Breast epithelium (tissue), 4 donors: ENCODE measurements around the gene CNTNAP2. TPM values are rescaled to one million over a fixed set of nuclear protein-coding genes. Genes with fewer than 3 reads are reported as not detected.

Experiments
- DNase-seq, 2 donors: peaks; one replicate each; pipeline ENCODE4 v3.0.0-alpha.2; 2019; ENCODE audit warnings: low spot score in 2 of 2
- H3K27ac ChIP-seq, 2 donors: fragments of 200-600 bp; sonication (generic) in 1 of 2; one replicate each; pipeline ENCODE4 v1.5.1; 2016 to 2019; ENCODE audit warnings: mild to moderate bottlenecking in 1 of 2
- H3K27me3 ChIP-seq, 2 donors: fragments of 200-600 bp; sonication (generic) in 1 of 2; one replicate each; pipeline versions ENCODE4 v1.5.1 to v1.6.0; 2017 to 2019; ENCODE audit warnings: control low read depth in 1 of 2, mild to moderate bottlenecking in 1 of 2
- H3K36me3 ChIP-seq: fragments of 200-600 bp; one replicate; pipeline ENCODE4 v1.5.1; 2019
- H3K4me1 ChIP-seq, 2 donors: fragments of 200-600 bp; sonication (generic); one replicate each; pipeline ENCODE4 v1.5.1; 2016 to 2019; ENCODE audit warnings: control low read depth in 1 of 2
- H3K4me3 ChIP-seq, 3 donors: fragments of 200-600 bp; sonication (generic); 1 replicate in 2 of 3; 2 replicates in 1 of 3; pipeline ENCODE4 v1.5.1; 2016 to 2019; ENCODE audit warnings: mild to moderate bottlenecking in 3 of 3, moderate library complexity in 2 of 3
- H3K9me3 ChIP-seq, 2 donors: fragments of 200-600 bp; sonication (generic) in 1 of 2; one replicate each; pipeline ENCODE4 v1.5.1; 2016 to 2019; ENCODE audit warnings: control low read depth in 1 of 2
- POLR2A ChIP-seq: fragments of 450-650 bp; IDR thresholded peaks from one replicate; pipeline ENCODE4 v1.6.1; 2016; ENCODE audit warnings: antibody characterized with exemption, mild to moderate bottlenecking, moderate library complexity
- POLR2AphosphoS5 ChIP-seq, 3 donors: sonication (generic); formaldehyde crosslinking; IDR thresholded peaks; one replicate each; pipeline ENCODE4 v1.6.1; 2017; ENCODE audit warnings: antibody characterized with exemption in 3 of 3
- intact Hi-C: fragments of 100-400 bp; cut with DNase I; formaldehyde crosslinking; loops from one replicate; pipeline ENCODE4 v1.15.1; 2023; ENCODE audit warnings: low total_unique reads
- total RNA-seq, 3 donors: library from RNA; depleted of rRNA; stranded (reverse); fragments of >200 nt; gene quantifications; one replicate each; pipeline ENCODE4 v1.1.0, GENCODE V29; 2016
- TF ChIP-seq, protein P1 (sequence below), 3 donors: fragments of 450-650 bp; IDR thresholded peaks; one replicate each; pipeline ENCODE4 v1.5.1; 2016 to 2017; ENCODE audit warnings: antibody characterized with exemption in 3 of 3, mild to moderate bottlenecking in 3 of 3, moderate library complexity in 3 of 3

Gene CNTNAP2
- total RNA-seq, 3 donors from 2014 or later, result 0.29 to 0.66 TPM; not detected in 1

GRCh38 chr7:146449625-146450024, 333.0 kb downstream of the CNTNAP2 start:
- no peaks in the 10 kb centered on the region for H3K4me1 ChIP-seq
- DNase-seq, result no peak
- H3K36me3 ChIP-seq, result no peaks in the 10 kb centered on the region
- H3K27ac ChIP-seq, result no peak overlapping the region
- H3K9me3 ChIP-seq, result peaks cover 0 to 6% of the 10 kb centered on the region in 2 donors
- no peak overlapping the region for H3K4me3 ChIP-seq
- no peaks in the 10 kb centered on the region for H3K27me3 ChIP-seq
- intact Hi-C loops, result no loop called here
- TF ChIP-seq, protein P1, sequence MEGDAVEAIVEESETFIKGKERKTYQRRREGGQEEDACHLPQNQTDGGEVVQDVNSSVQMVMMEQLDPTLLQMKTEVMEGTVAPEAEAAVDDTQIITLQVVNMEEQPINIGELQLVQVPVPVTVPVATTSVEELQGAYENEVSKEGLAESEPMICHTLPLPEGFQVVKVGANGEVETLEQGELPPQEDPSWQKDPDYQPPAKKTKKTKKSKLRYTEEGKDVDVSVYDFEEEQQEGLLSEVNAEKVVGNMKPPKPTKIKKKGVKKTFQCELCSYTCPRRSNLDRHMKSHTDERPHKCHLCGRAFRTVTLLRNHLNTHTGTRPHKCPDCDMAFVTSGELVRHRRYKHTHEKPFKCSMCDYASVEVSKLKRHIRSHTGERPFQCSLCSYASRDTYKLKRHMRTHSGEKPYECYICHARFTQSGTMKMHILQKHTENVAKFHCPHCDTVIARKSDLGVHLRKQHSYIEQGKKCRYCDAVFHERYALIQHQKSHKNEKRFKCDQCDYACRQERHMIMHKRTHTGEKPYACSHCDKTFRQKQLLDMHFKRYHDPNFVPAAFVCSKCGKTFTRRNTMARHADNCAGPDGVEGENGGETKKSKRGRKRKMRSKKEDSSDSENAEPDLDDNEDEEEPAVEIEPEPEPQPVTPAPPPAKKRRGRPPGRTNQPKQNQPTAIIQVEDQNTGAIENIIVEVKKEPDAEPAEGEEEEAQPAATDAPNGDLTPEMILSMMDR (IDR thresholded peaks at IDR 0.05), result no peak
- TF ChIP-seq POLR2AphosphoS5 (IDR thresholded peaks at IDR 0.05), result no peak
- no peak for TF ChIP-seq POLR2A

GRCh38 chr7:146455091-146455655, 338.6 kb downstream of the CNTNAP2 start:
- H3K4me1 ChIP-seq, result no peaks in the 10 kb centered on the region
- intact Hi-C loops, result no loop called here
- H3K4me3 ChIP-seq, result no peak overlapping the region
- no peaks in the 10 kb centered on the region for H3K27me3 ChIP-seq
- H3K27ac ChIP-seq, result no peak overlapping the region
- no peak for DNase-seq
- H3K36me3 ChIP-seq, result no peaks in the 10 kb centered on the region
- no peak for TF ChIP-seq POLR2A
- TF ChIP-seq, protein P1 (IDR thresholded peaks at IDR 0.05), result no peak
- TF ChIP-seq POLR2AphosphoS5 (IDR thresholded peaks at IDR 0.05), result no peak
- no peaks in the 10 kb centered on the region for H3K9me3 ChIP-seq

GRCh38 chr7:146479040-146479439, 362.4 kb downstream of the CNTNAP2 start:
- no peak overlapping the region for H3K4me3 ChIP-seq
- no peak for DNase-seq
- intact Hi-C loops, result no loop called here
- no peak overlapping the region for H3K27ac ChIP-seq
- no peaks in the 10 kb centered on the region for H3K36me3 ChIP-seq
- H3K27me3 ChIP-seq, result no peaks in the 10 kb centered on the region
- TF ChIP-seq POLR2AphosphoS5 (IDR thresholded peaks at IDR 0.05), result no peak
- TF ChIP-seq POLR2A, result no peak
- TF ChIP-seq, protein P1 (IDR thresholded peaks at IDR 0.05), result no peak
- H3K4me1 ChIP-seq, result no peaks in the 10 kb centered on the region
- no peaks in the 10 kb centered on the region for H3K9me3 ChIP-seq

- TF ChIP-seq POLR2AphosphoS5 (IDR thresholded peaks at IDR 0.05) (no peak), POLR2A (no peak)
- TF ChIP-seq, protein P1 (IDR thresholded peaks at IDR 0.05), result no peak
- DNase-seq, result no peak
- no peaks in the 10 kb centered on the region for H3K36me3 ChIP-seq
- no peaks in the 10 kb centered on the region for H3K4me1 ChIP-seq
- no peaks in the 10 kb centered on the region for H3K9me3 ChIP-seq
- intact Hi-C loops, result no loop called here
- H3K27me3 ChIP-seq, result no peaks in the 10 kb centered on the region
- H3K27ac ChIP-seq, result no peak overlapping the region
- H3K4me3 ChIP-seq, result no peak overlapping the region
Measured at GRCh38 chr7:146486519-146486918, 369.9 kb downstream of the CNTNAP2 start.

DNA sequence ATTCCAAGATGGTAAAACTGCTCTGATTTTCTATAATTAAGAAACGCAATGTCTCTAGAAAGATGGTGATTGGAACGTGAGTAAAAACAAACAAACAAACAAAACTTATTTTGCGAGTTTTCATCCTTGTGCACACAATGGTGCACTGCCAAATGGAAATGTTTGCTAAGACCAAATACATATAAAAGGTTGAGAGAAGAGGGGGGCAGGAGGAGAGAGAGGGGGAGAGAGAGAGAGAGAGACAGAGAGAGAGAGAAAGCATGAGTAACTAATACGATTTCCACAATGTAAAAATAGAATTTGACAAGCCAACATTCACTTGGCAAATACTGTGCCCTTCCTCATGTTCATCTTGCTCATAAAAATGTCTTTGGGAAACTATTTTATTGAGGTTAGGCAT, 375.4 kb downstream of the CNTNAP2 start:
- Histone ChIP-seq H3K4me3 (no peak overlapping the region), H3K36me3 (no peaks in the 10 kb centered on the region), H3K27me3 (no peaks in the 10 kb centered on the region), H3K27ac (no peak overlapping the region), H3K4me1 (no peaks in the 10 kb centered on the region), H3K9me3 (peaks cover 0 to 3% of the 10 kb centered on the region in 2 donors)
- intact Hi-C loops, result loop anchor here (10.0 kb wide), 1 partner anchor 1853 kb away; no protein-coding TSS in a partner anchor
- TF ChIP-seq POLR2A (no peak), POLR2AphosphoS5 (IDR thresholded peaks at IDR 0.05) (no peak)
- TF ChIP-seq, protein P1 (IDR thresholded peaks at IDR 0.05), result no peak
- DNase-seq, result no peak
